Measurements from ENCODE around the gene NOL6.
A peak's percentile ranks its signal among the peaks of the same experiment; 100 is the strongest.
"Not testable (repeated sequence)": the region's sequence is repeated elsewhere in the genome, so short reads cannot be mapped to it uniquely, and the experiment has no call there.

NOL6 gene

DNA sequence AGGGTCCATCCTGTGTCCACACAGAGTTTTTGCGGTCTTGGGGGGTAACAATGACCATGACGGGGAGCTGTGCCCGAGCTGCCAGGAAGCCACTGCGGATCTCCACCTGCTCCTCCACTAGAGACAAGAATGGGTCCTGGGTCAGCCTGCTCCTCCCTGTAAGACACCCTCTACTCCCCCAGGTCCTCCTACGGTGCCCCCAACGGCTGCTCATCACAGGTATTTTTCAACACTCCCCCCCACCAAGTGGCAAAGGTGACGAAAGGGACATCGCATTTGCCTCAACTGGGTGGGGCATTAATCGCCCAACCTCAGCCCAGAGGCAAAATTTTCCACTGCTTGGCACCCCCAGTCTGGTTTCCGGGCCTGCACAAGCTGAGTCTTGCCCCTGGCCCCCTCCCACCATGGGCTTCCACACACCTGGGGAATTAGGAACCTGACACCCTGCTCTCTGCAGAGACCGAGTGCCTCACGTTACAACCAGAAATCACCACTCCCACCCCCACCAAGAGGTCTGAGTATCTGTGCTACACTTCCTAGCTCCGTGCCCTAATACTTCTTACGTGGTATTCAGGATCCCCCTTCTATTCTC, 9.6 kb downstream of the NOL6 start:
- FAIRE-seq (no peak), DNase-seq (ENCODE audit: insufficient read length, low spot score) (peak; percentile 5)
- TF ChIP-seq TAF1 (IDR thresholded peaks at IDR 0.05; ENCODE audit: low read depth, low read length) (no peak), POLR2AphosphoS5 (IDR thresholded peaks at IDR 0.05; ENCODE audit: low read depth, low read length) (no peak), PAX5 (IDR thresholded peaks at IDR 0.05; ENCODE audit: insufficient read depth, low read length, severe bottlenecking) (no peak), POLR2A (IDR thresholded peaks at IDR 0.05; ENCODE audit: low read depth, low read length) (no peak), SPI1 (IDR thresholded peaks at IDR 0.05; ENCODE audit: low read depth, low read length) (no peak), POU2F2 (IDR thresholded peaks at IDR 0.05; ENCODE audit: low read depth, low read length) (no peak)

DNA sequence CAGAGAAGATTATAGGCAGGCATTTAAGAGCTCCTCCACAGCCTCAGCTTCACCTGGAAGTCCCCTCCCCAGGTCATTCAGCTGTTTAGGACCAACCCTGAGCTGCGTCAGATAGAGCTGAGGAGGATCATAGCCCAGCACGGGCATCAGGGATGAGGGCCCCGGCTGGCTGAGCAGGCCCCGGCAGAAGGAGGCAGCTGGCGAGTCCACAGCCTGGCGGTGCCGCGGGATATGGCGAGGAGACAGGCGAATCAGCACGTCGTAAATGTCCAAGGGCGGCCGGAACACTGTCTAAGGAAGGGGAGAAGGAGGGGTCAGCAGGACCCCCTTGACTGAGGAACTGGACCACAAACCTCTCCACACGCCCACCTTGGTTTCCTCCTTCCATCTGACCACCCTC, 10.6 kb downstream of the NOL6 start:
- TF ChIP-seq SPI1 (IDR thresholded peaks at IDR 0.05; ENCODE audit: low read depth, low read length) = no peak
- TF ChIP-seq POLR2AphosphoS5 (IDR thresholded peaks at IDR 0.05; ENCODE audit: low read depth, low read length) = no peak
- DNase-seq (ENCODE audit: insufficient read length, low spot score) (peak; percentile 1), FAIRE-seq (no peak)

GRCh38 chr9:33461492-33461891, 12.2 kb downstream of the NOL6 start:
- DNase-seq (ENCODE audit: insufficient read length, low spot score) (no peak), FAIRE-seq (no peak)
- TF ChIP-seq PAX5 (IDR thresholded peaks at IDR 0.05; ENCODE audit: insufficient read depth, low read length, severe bottlenecking) (no peak), POU2F2 (IDR thresholded peaks at IDR 0.05; ENCODE audit: low read depth, low read length) (no peak)

DNA sequence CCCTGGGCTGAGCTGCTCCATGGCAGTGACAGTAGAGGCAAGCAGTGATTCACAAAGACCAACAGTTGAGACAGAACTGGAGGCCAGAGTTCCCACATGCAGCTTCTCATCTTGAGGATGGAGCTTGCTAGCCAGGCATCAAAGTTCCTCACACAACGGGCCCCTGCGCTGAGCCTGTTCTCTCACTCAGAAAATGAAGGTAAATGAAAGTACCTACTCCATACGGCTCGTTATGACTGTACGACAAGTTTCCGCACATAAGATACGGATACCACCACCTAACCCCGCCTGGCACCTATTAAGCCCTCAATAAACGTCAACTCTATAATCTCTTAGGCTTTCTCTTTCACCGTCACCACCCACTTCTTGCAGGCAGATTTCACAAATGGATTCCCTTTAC, 12.9 kb downstream of the NOL6 start:
- no peak for TF ChIP-seq POLR2A (IDR thresholded peaks at IDR 0.05; ENCODE audit: low read depth, low read length)
- no peak; the same call in 1 of the 2 replicates for TF ChIP-seq POLR2AphosphoS5 (IDR thresholded peaks at IDR 0.05; ENCODE audit: low read depth, low read length)
- TF ChIP-seq POU2F2 (IDR thresholded peaks at IDR 0.05; ENCODE audit: low read depth, low read length) = no peak
- no peak for TF ChIP-seq PAX5 (IDR thresholded peaks at IDR 0.05; ENCODE audit: insufficient read depth, low read length, severe bottlenecking)
- TF ChIP-seq TAF1 (IDR thresholded peaks at IDR 0.05; ENCODE audit: low read depth, low read length) = no peak
- no peak for TF ChIP-seq SPI1 (IDR thresholded peaks at IDR 0.05; ENCODE audit: low read depth, low read length)
- no peak for FAIRE-seq
- DNase-seq (ENCODE audit: insufficient read length, low spot score) = no peak

- TF ChIP-seq POLR2AphosphoS5 (IDR thresholded peaks at IDR 0.05; ENCODE audit: low read depth, low read length) = no peak
- TF ChIP-seq SPI1 (IDR thresholded peaks at IDR 0.05; ENCODE audit: low read depth, low read length) = no peak
- no peak for TF ChIP-seq POU2F2 (IDR thresholded peaks at IDR 0.05; ENCODE audit: low read depth, low read length)
- TF ChIP-seq TAF1 (IDR thresholded peaks at IDR 0.05; ENCODE audit: low read depth, low read length) = no peak
- no peak for TF ChIP-seq POLR2A (IDR thresholded peaks at IDR 0.05; ENCODE audit: low read depth, low read length)
- TF ChIP-seq PAX5 (IDR thresholded peaks at IDR 0.05; ENCODE audit: insufficient read depth, low read length, severe bottlenecking) = no peak
- FAIRE-seq (no peak), DNase-seq (ENCODE audit: insufficient read length, low spot score) (no peak)
Observed at GRCh38 chr9:33459115-33459514, 14.6 kb downstream of the NOL6 start.

DNA sequence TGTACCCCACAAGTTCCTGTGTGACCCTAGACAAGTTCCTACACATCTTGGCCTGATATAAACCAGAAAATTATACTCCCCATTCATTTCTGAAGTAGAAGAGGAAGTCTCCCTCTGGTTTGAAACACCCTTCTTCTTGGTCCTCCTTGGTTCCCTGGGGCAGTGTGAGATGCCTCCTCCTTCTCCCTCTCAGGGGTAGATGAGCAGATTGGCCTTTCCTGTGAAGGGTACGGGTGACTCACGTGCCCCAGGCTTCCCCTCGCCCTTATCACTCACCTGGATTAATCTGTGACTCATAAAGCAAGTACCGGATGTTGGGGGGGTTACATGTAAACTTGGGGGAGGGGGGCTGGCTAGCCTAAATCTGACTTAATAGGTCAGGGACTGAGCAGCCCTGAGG, 15.3 kb downstream of the NOL6 start:
- DNase-seq (ENCODE audit: insufficient read length, low spot score) (no peak), FAIRE-seq (no peak)
- no peak for TF ChIP-seq POLR2AphosphoS5 (IDR thresholded peaks at IDR 0.05; ENCODE audit: low read depth, low read length)
- TF ChIP-seq SPI1 (IDR thresholded peaks at IDR 0.05; ENCODE audit: low read depth, low read length) = peak; percentile 79

GRCh38 chr9:33455945-33456344, 17.8 kb downstream of the NOL6 start:
- no peak for DNase-seq (ENCODE audit: insufficient read length, low spot score)
- no peak for FAIRE-seq
- TF ChIP-seq POLR2AphosphoS5 (IDR thresholded peaks at IDR 0.05; ENCODE audit: low read depth, low read length) = no peak
- no peak for TF ChIP-seq POLR2A (IDR thresholded peaks at IDR 0.05; ENCODE audit: low read depth, low read length)
- no peak for TF ChIP-seq POU2F2 (IDR thresholded peaks at IDR 0.05; ENCODE audit: low read depth, low read length)
- TF ChIP-seq TAF1 (IDR thresholded peaks at IDR 0.05; ENCODE audit: low read depth, low read length) = no peak
- TF ChIP-seq PAX5 (IDR thresholded peaks at IDR 0.05; ENCODE audit: insufficient read depth, low read length, severe bottlenecking) = no peak
- no peak for TF ChIP-seq SPI1 (IDR thresholded peaks at IDR 0.05; ENCODE audit: low read depth, low read length)

DNA sequence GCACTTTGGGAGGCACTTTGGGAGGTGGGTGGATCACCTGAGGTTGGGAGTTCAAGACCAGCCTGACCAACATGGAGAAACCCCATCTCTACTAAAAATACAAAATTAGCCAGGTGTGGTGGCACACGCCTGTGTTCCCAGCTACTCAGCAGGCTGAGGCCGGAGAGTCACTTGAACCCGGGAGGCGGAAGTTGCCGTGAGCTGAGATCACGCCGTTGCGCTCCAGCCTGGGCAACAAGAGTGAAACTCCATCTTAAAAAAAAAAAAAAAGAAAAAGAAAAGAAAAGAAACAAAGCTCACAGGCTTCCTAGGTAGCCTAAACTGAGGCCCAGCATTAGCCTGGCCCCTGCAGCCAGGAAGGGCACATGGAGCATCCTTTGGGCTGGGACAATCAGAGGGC, 18.3 kb downstream of the NOL6 start:
- FAIRE-seq = not testable (repeated sequence)

DNA sequence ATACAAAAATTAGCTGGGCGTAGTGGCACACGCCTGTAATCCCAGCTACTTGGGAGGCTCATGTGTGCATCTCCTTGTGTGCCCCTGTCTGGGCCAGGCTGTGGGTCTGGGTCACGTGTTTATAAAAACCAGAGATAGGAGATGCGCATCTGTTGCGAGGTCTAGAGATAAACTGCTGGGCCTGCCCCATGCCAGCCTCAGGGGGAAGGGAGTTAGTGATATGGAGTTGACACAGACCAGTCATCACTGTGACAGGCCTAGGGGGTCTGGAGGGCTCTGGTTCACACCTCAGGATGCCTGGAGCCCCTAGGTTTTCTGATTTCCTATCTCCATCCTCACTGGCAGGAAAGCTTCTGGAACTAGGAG, 19.1 kb downstream of the NOL6 start:
- not testable (repeated sequence) for DNase-seq (ENCODE audit: insufficient read length, low spot score); FAIRE-seq

More for the DNA sequence above, 18.3 kb downstream of the NOL6 start:
- DNase-seq (ENCODE audit: insufficient read length, low spot score) = not testable (repeated sequence)

GRCh38 chr9:33453999-33454660, 19.6 kb downstream of the NOL6 start:
- TF ChIP-seq TAF1 (IDR thresholded peaks at IDR 0.05; ENCODE audit: low read depth, low read length) (no peak), SPI1 (IDR thresholded peaks at IDR 0.05; ENCODE audit: low read depth, low read length) (no peak), POLR2AphosphoS5 (IDR thresholded peaks at IDR 0.05; ENCODE audit: low read depth, low read length) (no peak), POLR2A (IDR thresholded peaks at IDR 0.05; ENCODE audit: low read depth, low read length) (no peak), POU2F2 (IDR thresholded peaks at IDR 0.05; ENCODE audit: low read depth, low read length) (no peak), PAX5 (IDR thresholded peaks at IDR 0.05; ENCODE audit: insufficient read depth, low read length, severe bottlenecking) (no peak)
- DNase-seq (ENCODE audit: insufficient read length, low spot score) (no peak), FAIRE-seq (no peak)

DNA sequence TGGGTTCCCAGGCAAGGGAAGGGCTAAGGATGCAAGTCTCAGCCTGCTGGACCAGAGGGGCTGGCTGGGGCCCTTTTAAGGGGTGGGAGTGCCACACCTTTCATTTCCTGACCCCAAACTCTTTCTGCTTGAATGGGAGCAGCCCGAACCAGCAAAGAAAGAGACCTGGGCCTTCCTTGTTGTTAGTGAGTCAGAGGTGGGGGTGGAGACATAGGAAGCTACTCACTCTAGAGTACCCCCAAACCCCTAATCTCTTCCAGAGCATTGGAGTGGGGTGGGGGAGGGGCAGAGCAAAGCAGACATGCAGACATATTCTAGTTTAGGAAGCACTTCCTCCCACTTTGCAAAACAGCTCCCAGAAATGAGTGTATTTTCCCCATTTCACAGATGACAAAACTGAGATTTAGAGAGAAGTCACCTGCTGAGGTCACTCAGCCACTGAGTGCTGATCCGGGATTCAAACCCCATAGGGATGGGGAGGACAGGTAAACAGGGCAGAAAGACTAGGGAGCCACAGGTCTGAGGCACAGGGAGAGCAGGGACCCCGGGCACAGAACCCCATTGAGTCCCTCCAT, 20.4 kb downstream of the NOL6 start:
- TF ChIP-seq PAX5 (IDR thresholded peaks at IDR 0.05; ENCODE audit: insufficient read depth, low read length, severe bottlenecking) (no peak), POLR2AphosphoS5 (IDR thresholded peaks at IDR 0.05; ENCODE audit: low read depth, low read length) (no peak), TAF1 (IDR thresholded peaks at IDR 0.05; ENCODE audit: low read depth, low read length) (no peak), POLR2A (IDR thresholded peaks at IDR 0.05; ENCODE audit: low read depth, low read length) (no peak), SPI1 (IDR thresholded peaks at IDR 0.05; ENCODE audit: low read depth, low read length) (no peak), POU2F2 (IDR thresholded peaks at IDR 0.05; ENCODE audit: low read depth, low read length) (no peak)
- peak; percentile 61 for FAIRE-seq
- no peak for DNase-seq (ENCODE audit: insufficient read length, low spot score)
